ENCODE data around the gene AMOTL1.

AMOTL1 gene

GRCh38 chr11:94750319-94751217 lies 17.6 kb upstream of the AMOTL1 start:
- H3K27ac ChIP-seq (ENCODE audit: low read depth, low read length) = no peak overlapping the region
- TF ChIP-seq EZH2phosphoT487 (IDR thresholded peaks at IDR 0.05; ENCODE audit: borderline replicate concordance, low read length) (no peak), CTCF (IDR thresholded peaks at IDR 0.05; ENCODE audit: low read depth, low read length, poor library complexity, severe bottlenecking) (no peak)
- H3F3A ChIP-seq (ENCODE audit: control insufficient read depth, insufficient read depth) = no peaks in the 10 kb centered on the region
- no peak overlapping the region for H3K4me2 ChIP-seq (ENCODE audit: low read length)
- H3K79me2 ChIP-seq (ENCODE audit: control insufficient read depth, low read length) = no peaks in the 10 kb centered on the region
- no peaks in the 10 kb centered on the region for H4K20me1 ChIP-seq (ENCODE audit: control insufficient read depth, insufficient read depth, low read depth, low read length)
- peaks cover 5% of the 10 kb centered on the region; the same call in 1 of the 2 replicates for H3K27me3 ChIP-seq (ENCODE audit: control insufficient read depth, low read length)
- no peaks in the 10 kb centered on the region for H3K4me1 ChIP-seq (ENCODE audit: control insufficient read depth, low read length)
- no peaks in the 10 kb centered on the region for H3K9me2 ChIP-seq (replicated peaks; ENCODE audit: control insufficient read depth, low read length)
- no peak overlapping the region for H3K4me3 ChIP-seq (ENCODE audit: low read length)
- no peaks in the 10 kb centered on the region for H3K36me3 ChIP-seq (ENCODE audit: control insufficient read depth, low read length)
- no peaks in the 10 kb centered on the region for H3K9me3 ChIP-seq (ENCODE audit: control insufficient read depth, insufficient read depth, low read length)

DNA sequence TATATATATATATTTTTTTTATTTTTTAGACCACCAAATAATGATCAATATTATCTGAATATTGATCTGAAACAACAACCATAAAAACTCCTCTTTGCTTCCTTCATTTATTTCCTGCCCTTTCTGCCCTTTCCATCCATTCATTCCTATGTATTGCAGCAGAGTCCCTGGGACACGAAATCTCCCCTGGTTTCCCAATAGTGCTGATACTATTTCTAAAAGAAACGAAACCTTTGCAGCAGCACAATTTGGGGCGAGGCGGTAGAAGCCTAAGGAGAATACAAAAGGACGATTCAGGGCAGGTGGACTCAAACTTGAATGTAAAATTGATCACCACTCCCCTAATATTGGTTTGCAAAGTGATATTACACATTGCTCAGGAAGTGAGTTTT lies 16.9 kb upstream of the AMOTL1 start:
- H3K4me2 ChIP-seq (ENCODE audit: low read length) = no peak overlapping the region
- H3K36me3 ChIP-seq (ENCODE audit: control insufficient read depth, low read length) = no peaks in the 10 kb centered on the region
- no peaks in the 10 kb centered on the region for H3K9me3 ChIP-seq (ENCODE audit: control insufficient read depth, insufficient read depth, low read length)
- H3K4me1 ChIP-seq (ENCODE audit: control insufficient read depth, low read length) = no peaks in the 10 kb centered on the region
- no peaks in the 10 kb centered on the region for H3K9me2 ChIP-seq (replicated peaks; ENCODE audit: control insufficient read depth, low read length)
- H3F3A ChIP-seq (ENCODE audit: control insufficient read depth, insufficient read depth) = no peaks in the 10 kb centered on the region
- no peaks in the 10 kb centered on the region for H4K20me1 ChIP-seq (ENCODE audit: control insufficient read depth, insufficient read depth, low read depth, low read length)
- no peak overlapping the region for H3K27ac ChIP-seq (ENCODE audit: low read depth, low read length)
- TF ChIP-seq CTCF (IDR thresholded peaks at IDR 0.05; ENCODE audit: low read depth, low read length, poor library complexity, severe bottlenecking) (no peak), EZH2phosphoT487 (IDR thresholded peaks at IDR 0.05; ENCODE audit: borderline replicate concordance, low read length) (no peak)
- H3K79me2 ChIP-seq (ENCODE audit: control insufficient read depth, low read length) = no peaks in the 10 kb centered on the region
- H3K4me3 ChIP-seq (ENCODE audit: low read length) = no peak overlapping the region
- H3K27me3 ChIP-seq (ENCODE audit: control insufficient read depth, low read length) = peaks cover 5% of the 10 kb centered on the region; the same call in 1 of the 2 replicates

DNA sequence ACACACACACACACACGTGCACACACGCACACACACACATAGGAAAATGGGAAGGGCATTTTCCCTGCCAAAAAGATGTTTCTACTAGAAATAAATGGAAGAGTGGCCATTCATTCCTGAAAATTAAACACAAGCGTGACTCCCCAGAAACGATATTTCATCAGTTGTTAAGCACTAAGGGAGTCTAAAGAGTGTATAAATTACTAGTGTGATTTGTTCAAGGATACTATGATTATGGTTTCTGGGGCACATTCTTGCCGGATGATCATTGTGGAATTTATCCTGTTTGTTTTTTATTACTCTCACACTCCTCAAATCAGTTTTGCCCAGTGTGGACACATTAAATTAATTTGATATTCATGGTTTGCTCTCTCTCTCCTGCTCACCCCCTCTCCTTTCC lies 16.4 kb upstream of the AMOTL1 start:
- Histone ChIP-seq H3K9me3 (ENCODE audit: control insufficient read depth, insufficient read depth, low read length) (no peaks in the 10 kb centered on the region), H3F3A (ENCODE audit: control insufficient read depth, insufficient read depth) (no peaks in the 10 kb centered on the region), H3K4me1 (ENCODE audit: control insufficient read depth, low read length) (no peaks in the 10 kb centered on the region), H3K4me2 (ENCODE audit: low read length) (no peak overlapping the region), H3K79me2 (ENCODE audit: control insufficient read depth, low read length) (no peaks in the 10 kb centered on the region), H3K27me3 (ENCODE audit: control insufficient read depth, low read length) (peaks cover 5% of the 10 kb centered on the region; the same call in 1 of the 2 replicates), H3K4me3 (ENCODE audit: low read length) (no peak overlapping the region), H4K20me1 (ENCODE audit: control insufficient read depth, insufficient read depth, low read depth, low read length) (no peaks in the 10 kb centered on the region), H3K9me2 (replicated peaks; ENCODE audit: control insufficient read depth, low read length) (no peaks in the 10 kb centered on the region), H3K27ac (ENCODE audit: low read depth, low read length) (no peak overlapping the region), H3K36me3 (ENCODE audit: control insufficient read depth, low read length) (no peaks in the 10 kb centered on the region)
- TF ChIP-seq EZH2phosphoT487 (IDR thresholded peaks at IDR 0.05; ENCODE audit: borderline replicate concordance, low read length) (no peak), CTCF (IDR thresholded peaks at IDR 0.05; ENCODE audit: low read depth, low read length, poor library complexity, severe bottlenecking) (no peak)

All from DOHH2 (cell line).